OCI-LY7 (cell line): ENCODE measurements around the gene CCDC9. TPM values are rescaled to one million over a fixed set of nuclear protein-coding genes. Genes with fewer than 3 reads are reported as not detected.
A peak's percentile ranks its signal among the peaks of the same experiment; 100 is the strongest.

Experiments
- BruUV-seq: library from RNA; stranded (reverse); fragments of 400-500 nt; replicated peaks from 2 replicates; lab custom pipeline; 2021; lab: Mats Ljungman, UMichigan
- CTCF ChIA-PET: fragments of 300-600 bp; sonication (Branson Sonifier 250); formaldehyde crosslinking; loops from one replicate; lab custom pipeline; 2022; ENCODE audit warnings: antibody characterized with exemption; ENCODE audit not compliant: unreplicated experiment; lab: Charles Lee
- POLR2A ChIA-PET: fragments of 300-600 bp; sonication (Branson Sonifier 250); formaldehyde crosslinking; loops from one replicate; lab custom pipeline; 2022; ENCODE audit warnings: antibody characterized with exemption; lab: Charles Lee
- DNase-seq: peaks from one replicate; pipeline ENCODE4 v3.0.0-alpha.2; 2015; ENCODE audit warnings: low spot score
- H2AFZ ChIP-seq: fragments of 200-600 bp; sonication (generic), shearing (Covaris generic); 2 replicates; pipeline ENCODE4 v1.6.1; 2014; ENCODE audit warnings: mild to moderate bottlenecking, antibody characterized with exemption, low read length, moderate library complexity
- H3K27ac ChIP-seq: fragments of 200-600 bp; sonication (generic); 2 replicates; pipeline ENCODE4 v1.5.1; 2014; ENCODE audit warnings: mixed run types, low read depth, mild to moderate bottlenecking, moderate library complexity, low read length, inconsistent platforms; ENCODE audit not compliant: poor library complexity, severe bottlenecking
- H3K36me3 ChIP-seq: fragments of 200-600 bp; sonication (generic); 2 replicates; pipeline ENCODE4 v1.6.1; 2014; ENCODE audit warnings: mild to moderate bottlenecking, antibody characterized with exemption, low read length, moderate library complexity, mixed read lengths; ENCODE audit not compliant: insufficient read depth
- H3K4me1 ChIP-seq: fragments of 200-600 bp; sonication (generic); 2 replicates; pipeline ENCODE4 v1.5.1; 2014; ENCODE audit warnings: mild to moderate bottlenecking, low read length; ENCODE audit not compliant: insufficient read depth, poor library complexity, severe bottlenecking
- H3K4me2 ChIP-seq: fragments of 200-600 bp; sonication (generic); 2 replicates; pipeline ENCODE4 v1.6.1; 2014; ENCODE audit warnings: mild to moderate bottlenecking, low read length
- H3K4me3 ChIP-seq: fragments of 200-600 bp; sonication (generic); 2 replicates; pipeline ENCODE4 v1.5.1; 2014; ENCODE audit warnings: mild to moderate bottlenecking, low read depth, low read length; ENCODE audit not compliant: poor library complexity, severe bottlenecking
- H3K79me2 ChIP-seq: fragments of 200-600 bp; sonication (generic); 2 replicates; pipeline ENCODE4 v1.6.1; 2016; ENCODE audit warnings: low read depth, mild to moderate bottlenecking, low read length, moderate library complexity, mixed read lengths; ENCODE audit not compliant: insufficient read depth
- H3K9me2 ChIP-seq: fragments of 200-600 bp; sonication (generic); 2 replicates; pipeline ENCODE4 v1.6.1; 2016; ENCODE audit warnings: mild to moderate bottlenecking, low read length, mixed read lengths; ENCODE audit not compliant: insufficient read depth
- H3K9me3 ChIP-seq: fragments of 200-600 bp; sonication (generic); 2 replicates; pipeline ENCODE4 v1.6.1; 2014; ENCODE audit warnings: mild to moderate bottlenecking, mixed run types, low read length, mixed read lengths
- H4K20me1 ChIP-seq: fragments of 200-600 bp; sonication (generic); 2 replicates; pipeline ENCODE4 v1.6.1; 2014; ENCODE audit warnings: mild to moderate bottlenecking, antibody characterized with exemption, low read length, moderate library complexity, mixed read lengths; ENCODE audit not compliant: insufficient read depth
- CTCF ChIP-seq: fragments of 200-600 bp; sonication (generic); conservative IDR thresholded peaks from 2 replicates; pipeline ENCODE4 v1.5.1; 2014; ENCODE audit warnings: mild to moderate bottlenecking, antibody characterized with exemption, low read length, moderate library complexity, mixed read lengths
- EZH2phosphoT487 ChIP-seq: fragments of 200-600 bp; sonication (generic); IDR thresholded peaks from 2 replicates; pipeline ENCODE4 v1.6.1; 2018; ENCODE audit warnings: low read depth, borderline replicate concordance, mild to moderate bottlenecking, mixed run types, antibody characterized with exemption, low read length, moderate library complexity, mixed read lengths
- intact Hi-C: fragments of 100-400 bp; cut with micrococcal nuclease; formaldehyde crosslinking; loops from one replicate; pipeline ENCODE4 v1.10.0; 2022; ENCODE audit not compliant: unreplicated experiment
- total RNA-seq, 2 experiments: library from RNA; depleted of rRNA in 1 of 2; stranded (reverse); fragments of >200 nt in 1 of 2; shearing (Covaris generic) in 1 of 2; gene quantifications; 2 replicates each; pipeline ENCODE4 v1.2.3, GENCODE V29; 2014 to 2022

CCDC9 gene
- total RNA-seq, 2 experiments from 2014 or later: 7.9 to 19.7 TPM

- peak within 1 kb of the TSS; percentile 84 for H3K27ac ChIP-seq
- H3K4me1 ChIP-seq: peaks cover 21% of the 10 kb centered on the region
- H3K79me2 ChIP-seq: no peaks in the 10 kb centered on the region
- BruUV-seq: no TSS peak
- peak within 1 kb of the TSS; percentile 37; the same call in 1 of the 2 replicates for H2AFZ ChIP-seq
- intact Hi-C loops: loop anchor here (1.0 kb wide), 1 partner anchor 17 kb away; no protein-coding TSS in a partner anchor
- no peak for TF ChIP-seq CTCF
- no peak for TF ChIP-seq EZH2phosphoT487
- POLR2A ChIA-PET: interaction anchor here (0.6 to 2.2 kb wide), 10 partner anchors 12 to 516 kb away, joined by 3 to 6 read pairs (median 3); partner anchors contain the start of gene CCDC9
- peaks cover 26% of the 10 kb centered on the region; the same call in 1 of the 2 replicates for H3K36me3 ChIP-seq
- H3K9me3 ChIP-seq: no peaks in the 10 kb centered on the region
- no peaks in the 10 kb centered on the region for H4K20me1 ChIP-seq
- CTCF ChIA-PET: interaction anchor here (0.6 kb wide), 2 partner anchors 61 to 134 kb away, joined by 3 to 6 read pairs; no protein-coding TSS in a partner anchor
- DNase-seq: peak; percentile 93
- peak within 1 kb of the TSS; percentile 81 for H3K4me3 ChIP-seq
- peak within 1 kb of the TSS; percentile 92 for H3K4me2 ChIP-seq
- H3K9me2 ChIP-seq: no peaks in the 10 kb centered on the region
Measured at GRCh38 chr19:47274071-47274890, 18.0 kb downstream of the CCDC9 start, which contains the start of gene INAFM1. Gene INAFM1 (plus strand): TSS chr19:47274885. CDS start chr19:47274920, 35 bp downstream.

GRCh38 chr19:47274891-47275761 lies 18.8 kb downstream of the CCDC9 start:
- H3K9me2 ChIP-seq: no peaks in the 10 kb centered on the region
- H3K79me2 ChIP-seq: no peaks in the 10 kb centered on the region
- H2AFZ ChIP-seq: no peak overlapping the region
- TF ChIP-seq CTCF (no peak), EZH2phosphoT487 (no peak)
- H3K4me3 ChIP-seq: peak overlapping the region; percentile 73
- peaks cover 21% of the 10 kb centered on the region for H3K4me1 ChIP-seq
- H4K20me1 ChIP-seq: no peaks in the 10 kb centered on the region
- no TSS peak for BruUV-seq
- no peak for DNase-seq
- no peak overlapping the region for H3K27ac ChIP-seq
- CTCF ChIA-PET: no interaction called here
- peaks cover 26% of the 10 kb centered on the region; the same call in 1 of the 2 replicates for H3K36me3 ChIP-seq
- POLR2A ChIA-PET: interaction anchor here (1.3 to 2.2 kb wide), 2 partner anchors 18 to 210 kb away, joined by 4 to 6 read pairs; partner anchors contain the start of gene CCDC9
- H3K9me3 ChIP-seq: no peaks in the 10 kb centered on the region
- peak overlapping the region; percentile 84 for H3K4me2 ChIP-seq
- intact Hi-C loops: loop anchor here (1.0 kb wide), 1 partner anchor 18 kb away; no protein-coding TSS in a partner anchor
